Activated CD8-positive, alpha-beta T cell treated with anti-CD3 and anti-CD28 coated beads, Interleukin-2, amount 10 ng/mL, durations not matched to agents 7 days and 5 days (primary cell): ENCODE results near the gene MAP10. TPM values are rescaled to one million over a fixed set of nuclear protein-coding genes. Genes with fewer than 3 reads are reported as not detected.
"Not testable (repeated sequence)": the region's sequence is repeated elsewhere in the genome, so short reads cannot be mapped to it uniquely, and the experiment has no call there.

ENCODE experiments used
- ATAC-seq: fragments of 150-1000 bp; cut with Tn5 transposase; one replicate; pipeline ENCODE4 v1.10.0; 2021; ENCODE audit warnings: moderate library complexity
- CTCF ChIA-PET: fragments of 350-600 bp; sonication (Branson Sonifier 250); formaldehyde crosslinking; loops from one replicate; lab custom pipeline; 2021; ENCODE audit warnings: antibody characterized with exemption; lab: Charles Lee
- POLR2A ChIA-PET: fragments of 350-600 bp; sonication (Branson Sonifier 250); formaldehyde crosslinking; loops from one replicate; lab custom pipeline; 2021; ENCODE audit warnings: antibody characterized with exemption; lab: Charles Lee
- DNase-seq: peaks from one replicate; pipeline ENCODE4 v3.0.0-alpha.2; 2020
- H3K27ac Mint-ChIP-seq: one replicate; pipeline ENCODE4 v1.8.0; 2021; ENCODE audit warnings: mild to moderate bottlenecking, mixed read lengths
- H3K27me3 Mint-ChIP-seq: one replicate; pipeline ENCODE4 v1.8.0; 2021; ENCODE audit warnings: low read depth, mixed read lengths
- H3K36me3 Mint-ChIP-seq: one replicate; pipeline ENCODE4 v1.8.0; 2021; ENCODE audit warnings: low read depth, mixed read lengths
- H3K4me1 Mint-ChIP-seq: one replicate; pipeline ENCODE4 v1.8.0; 2021; ENCODE audit warnings: low read depth, mixed read lengths
- H3K4me3 Mint-ChIP-seq: one replicate; pipeline ENCODE4 v1.8.0; 2021; ENCODE audit warnings: mild to moderate bottlenecking, mixed read lengths
- H3K9me3 Mint-ChIP-seq: one replicate; pipeline ENCODE4 v1.8.0; 2022; ENCODE audit warnings: mixed read lengths; ENCODE audit not compliant: insufficient read depth
- total RNA-seq, 2 experiments: library from RNA; stranded (reverse); gene quantifications; one replicate each; pipeline ENCODE4 v1.2.3, GENCODE V29; 2021

The MAP10 gene
- total RNA-seq, 2 experiments from 2014 or later, result 3.1 TPM

- Mint-ChIP-seq H3K36me3 (no peaks in the 10 kb centered on the region), H3K4me3 (no peak overlapping the region), H3K9me3 (no peaks in the 10 kb centered on the region), H3K27me3 (peaks cover 4% of the 10 kb centered on the region), H3K27ac (no peak overlapping the region), H3K4me1 (peaks cover 32% of the 10 kb centered on the region)
- CTCF ChIA-PET, result interaction anchor here (1.3 kb wide), 1 partner anchor 9 kb away, joined by 5 read pairs; no protein-coding TSS in a partner anchor
- no peak for DNase-seq
- ATAC-seq, result no peak
- POLR2A ChIA-PET, result no interaction called here
Measured at GRCh38 chr1:232784794-232785193, 20.4 kb upstream of the MAP10 start.

GRCh38 chr1:232785630-232786029, 19.6 kb upstream of the MAP10 start:
- CTCF ChIA-PET, H3K4me3 Mint-ChIP-seq, ATAC-seq, H3K27me3 Mint-ChIP-seq, H3K27ac Mint-ChIP-seq, POLR2A ChIA-PET, H3K9me3 Mint-ChIP-seq, DNase-seq, H3K36me3 Mint-ChIP-seq: not testable (repeated sequence)
- H3K4me1 Mint-ChIP-seq, result peaks cover 32% of the 10 kb centered on the region

DNA sequence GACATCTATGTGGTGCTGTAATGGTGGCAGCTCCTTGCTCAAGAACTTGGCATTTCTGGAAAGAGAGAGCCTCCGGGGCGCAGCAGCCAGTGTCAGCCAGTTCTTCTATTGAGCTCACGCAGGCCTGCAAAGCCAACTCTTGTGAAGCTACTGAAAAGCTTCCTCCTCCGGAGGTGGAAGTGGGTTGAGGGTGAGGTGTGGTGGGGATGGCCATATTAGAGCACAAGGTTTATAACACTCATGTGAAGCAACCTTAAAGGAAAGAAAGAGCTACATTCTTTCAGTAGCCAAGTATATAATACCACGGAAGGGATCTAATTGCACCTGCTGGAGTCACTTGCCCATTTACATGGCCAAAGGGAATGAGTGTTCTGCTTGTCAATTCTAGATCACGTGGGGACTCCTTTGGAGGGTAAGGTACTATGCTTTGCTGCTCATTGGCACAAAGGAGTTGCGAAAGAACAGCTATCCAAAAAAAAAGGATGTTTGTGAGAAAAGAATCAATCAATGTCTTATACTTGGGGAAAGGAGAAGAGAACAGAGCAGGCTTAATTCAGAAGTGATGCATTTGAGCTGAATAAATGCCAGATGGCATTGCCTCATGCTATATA, 18.3 kb upstream of the MAP10 start:
- H3K4me3 Mint-ChIP-seq, result no peak overlapping the region
- H3K27ac Mint-ChIP-seq, result peak overlapping the region; percentile 85
- ChIA-PET POLR2A (no interaction called here), CTCF (interaction anchor here (1.1 kb wide), 1 partner anchor 17 kb away, joined by 3 read pairs; no protein-coding TSS in a partner anchor)
- H3K36me3 Mint-ChIP-seq, result no peaks in the 10 kb centered on the region
- no peaks in the 10 kb centered on the region for H3K9me3 Mint-ChIP-seq
- DNase-seq (peak; percentile 78), ATAC-seq (peak; percentile 92)
- peaks cover 4% of the 10 kb centered on the region for H3K27me3 Mint-ChIP-seq
- H3K4me1 Mint-ChIP-seq, result peaks cover 32% of the 10 kb centered on the region

DNA sequence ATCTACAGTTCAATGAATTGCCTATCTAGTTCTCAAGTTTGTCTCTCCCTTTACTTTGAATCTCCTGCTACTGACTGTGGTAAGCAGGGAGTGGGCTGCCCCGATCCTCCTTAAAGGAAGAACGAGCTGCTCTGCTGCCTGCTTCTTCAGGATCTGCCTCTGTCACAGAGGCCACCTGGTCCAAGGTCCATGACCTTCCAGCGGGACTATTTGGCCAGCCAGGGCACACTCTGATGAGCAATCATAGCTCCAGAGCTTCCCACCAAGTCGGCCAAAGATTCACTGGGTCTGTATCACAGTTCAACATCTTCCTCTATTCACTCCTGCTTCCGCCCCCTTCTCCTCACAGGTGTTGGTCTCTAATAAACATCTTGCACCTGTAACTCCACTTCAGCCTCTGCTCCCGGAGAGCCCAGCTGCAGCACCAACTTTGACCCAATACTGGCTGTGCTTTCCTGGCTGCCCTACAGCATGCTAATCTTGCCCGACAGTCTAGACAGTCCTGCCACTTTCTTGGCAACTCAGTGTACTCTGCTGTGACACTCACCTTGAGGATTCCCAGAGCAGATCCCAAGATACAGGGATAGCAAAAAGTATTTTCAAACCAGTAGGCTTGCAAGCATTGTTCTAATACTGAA, 16.9 kb upstream of the MAP10 start:
- no peak overlapping the region for H3K4me3 Mint-ChIP-seq
- no peaks in the 10 kb centered on the region for H3K9me3 Mint-ChIP-seq
- ChIA-PET CTCF (no interaction called here), POLR2A (no interaction called here)
- H3K36me3 Mint-ChIP-seq, result no peaks in the 10 kb centered on the region
- H3K27ac Mint-ChIP-seq, result no peak overlapping the region
- DNase-seq (no peak), ATAC-seq (no peak)
- H3K4me1 Mint-ChIP-seq, result peaks cover 38% of the 10 kb centered on the region
- H3K27me3 Mint-ChIP-seq, result peaks cover 4% of the 10 kb centered on the region

DNA sequence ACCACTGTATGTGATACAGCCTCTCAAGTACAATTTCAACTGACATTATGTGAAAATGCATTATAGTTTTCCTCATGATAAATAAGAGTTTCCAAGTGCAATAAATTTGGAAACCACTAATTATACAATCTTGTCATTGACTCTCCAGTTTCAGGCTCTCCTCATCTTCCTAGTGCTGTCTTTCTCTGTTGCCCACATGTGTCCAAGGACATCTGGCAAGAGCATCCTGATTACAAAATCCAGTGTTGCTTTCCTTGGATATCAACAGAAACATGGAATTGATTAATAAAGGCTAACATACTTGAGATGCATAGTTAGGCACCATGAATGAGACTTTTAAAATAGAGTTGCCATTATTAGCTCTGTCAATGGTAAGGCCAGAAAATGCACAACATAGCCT, 15.6 kb upstream of the MAP10 start:
- CTCF ChIA-PET, result no interaction called here

DNA sequence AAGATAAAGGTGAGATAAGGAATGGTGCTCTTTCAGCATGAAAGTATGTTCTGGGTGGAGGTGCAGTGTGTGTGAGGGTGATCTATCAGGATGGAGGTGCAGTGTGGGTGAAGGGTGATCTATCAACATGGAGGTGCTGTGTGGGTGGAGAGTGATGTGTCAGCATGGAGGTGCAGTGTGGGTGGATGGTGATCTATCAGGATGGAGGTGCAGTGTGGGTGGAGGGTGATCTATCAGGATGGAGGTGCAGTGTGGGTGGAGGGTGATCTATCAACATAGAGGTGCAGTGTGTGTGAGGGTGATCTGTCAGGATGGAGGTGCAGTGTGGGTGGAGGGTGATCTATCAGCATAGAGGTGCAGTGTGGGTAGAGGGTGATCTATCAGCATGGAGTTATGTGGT, 12.3 kb upstream of the MAP10 start:
- H3K27me3 Mint-ChIP-seq, result peaks cover 10% of the 10 kb centered on the region
- H3K27ac Mint-ChIP-seq, result peak overlapping the region; percentile 11
- CTCF ChIA-PET, result interaction anchor here (0.7 to 1.9 kb wide), 6 partner anchors 139 to 161 kb away, joined by 3 to 4 read pairs (median 3); partner anchors contain the start of gene NTPCR
- H3K36me3 Mint-ChIP-seq, result no peaks in the 10 kb centered on the region
- DNase-seq (no peak), ATAC-seq (no peak)
- H3K4me3 Mint-ChIP-seq, result no peak overlapping the region
- POLR2A ChIA-PET, result no interaction called here
- peaks cover 18% of the 10 kb centered on the region for H3K4me1 Mint-ChIP-seq
- H3K9me3 Mint-ChIP-seq, result no peaks in the 10 kb centered on the region

More for the DNA sequence above, 15.6 kb upstream of the MAP10 start:
- no peaks in the 10 kb centered on the region for H3K36me3 Mint-ChIP-seq
- ATAC-seq (no peak), DNase-seq (no peak)
- H3K9me3 Mint-ChIP-seq, result no peaks in the 10 kb centered on the region
- H3K4me1 Mint-ChIP-seq, result peaks cover 39% of the 10 kb centered on the region
- H3K27ac Mint-ChIP-seq, result no peak overlapping the region
- H3K27me3 Mint-ChIP-seq, result peaks cover 4% of the 10 kb centered on the region
- POLR2A ChIA-PET, result no interaction called here
- no peak overlapping the region for H3K4me3 Mint-ChIP-seq

DNA sequence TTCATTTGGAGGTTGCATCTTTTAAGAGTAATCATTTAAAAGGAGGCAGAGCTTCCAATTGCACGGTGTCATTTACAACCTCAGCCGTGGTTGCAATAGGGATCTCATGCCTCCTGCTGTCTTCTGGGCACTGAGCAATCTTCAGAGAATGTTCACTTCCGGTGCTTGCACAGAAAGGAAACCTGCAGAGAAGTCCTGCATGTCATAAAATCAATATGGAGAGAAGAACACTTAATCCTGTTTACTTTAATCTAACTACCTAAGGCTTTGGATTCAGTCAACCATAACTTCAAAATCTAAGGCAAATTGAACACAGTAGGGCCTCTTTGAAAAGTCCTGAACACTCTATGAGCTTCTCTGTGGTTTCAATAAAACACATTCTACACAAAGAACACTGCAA, 11.3 kb upstream of the MAP10 start:
- no peak overlapping the region for H3K4me3 Mint-ChIP-seq
- peaks cover 15% of the 10 kb centered on the region for H3K4me1 Mint-ChIP-seq
- ATAC-seq (peak; percentile 79), DNase-seq (peak; percentile 55)
- H3K27me3 Mint-ChIP-seq, result peaks cover 10% of the 10 kb centered on the region
- H3K27ac Mint-ChIP-seq, result peak overlapping the region; percentile 37
- CTCF ChIA-PET, result interaction anchor here (0.7 to 1.9 kb wide), 13 partner anchors 9 to 167 kb away, joined by 3 to 5 read pairs (median 3); partner anchors contain the start of gene NTPCR
- H3K36me3 Mint-ChIP-seq, result no peaks in the 10 kb centered on the region
- POLR2A ChIA-PET, result no interaction called here
- no peaks in the 10 kb centered on the region for H3K9me3 Mint-ChIP-seq

GRCh38 chr1:232795497-232796053, 9.6 kb upstream of the MAP10 start:
- peaks cover 7% of the 10 kb centered on the region for H3K27me3 Mint-ChIP-seq
- ATAC-seq, result no peak
- POLR2A ChIA-PET, result no interaction called here
- no peak for DNase-seq
- CTCF ChIA-PET, result no interaction called here
- H3K9me3 Mint-ChIP-seq, result no peaks in the 10 kb centered on the region
- H3K4me1 Mint-ChIP-seq, result peaks cover 15% of the 10 kb centered on the region
- no peaks in the 10 kb centered on the region for H3K36me3 Mint-ChIP-seq
- no peak overlapping the region for H3K4me3 Mint-ChIP-seq
- no peak overlapping the region for H3K27ac Mint-ChIP-seq

DNA sequence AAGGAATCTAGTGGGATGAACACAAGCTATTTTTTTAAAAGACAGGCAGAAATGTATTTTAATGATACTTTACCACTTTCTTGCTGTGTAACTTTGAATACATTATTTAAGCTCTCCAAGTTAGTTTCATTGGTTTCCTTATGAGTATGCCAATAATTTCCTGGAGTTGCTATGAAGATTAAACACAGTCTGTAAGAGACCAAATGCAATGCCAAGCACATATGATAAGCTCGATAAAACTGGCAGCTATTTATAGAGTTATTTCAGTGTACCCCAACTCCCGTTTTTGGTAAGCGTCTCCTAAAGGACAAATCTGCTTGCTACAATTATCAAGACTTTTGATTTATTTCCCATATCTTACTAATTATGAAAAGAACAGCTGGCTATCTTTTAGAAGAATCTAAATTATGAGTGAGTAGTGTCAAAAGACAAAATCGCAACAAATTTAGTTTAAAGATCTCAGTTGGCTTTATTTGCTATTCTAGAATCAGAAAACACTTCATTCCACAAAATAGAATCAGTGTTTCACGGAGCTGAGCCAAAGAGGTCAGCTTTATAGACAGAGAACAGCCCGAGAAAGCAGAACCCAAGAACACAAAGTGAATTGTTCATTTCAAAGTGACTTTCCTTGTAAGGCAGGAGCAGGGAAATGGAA, 7.2 kb upstream of the MAP10 start:
- H3K9me3 Mint-ChIP-seq, result no peaks in the 10 kb centered on the region
- CTCF ChIA-PET, result no interaction called here
- ATAC-seq (no peak), DNase-seq (no peak)
- peaks cover 12% of the 10 kb centered on the region for H3K4me1 Mint-ChIP-seq
- H3K36me3 Mint-ChIP-seq, result no peaks in the 10 kb centered on the region
- H3K27ac Mint-ChIP-seq, result no peak overlapping the region
- no peak overlapping the region for H3K4me3 Mint-ChIP-seq
- POLR2A ChIA-PET, result no interaction called here
- H3K27me3 Mint-ChIP-seq, result peaks cover 14% of the 10 kb centered on the region

- Mint-ChIP-seq H3K4me3 (no peak overlapping the region), H3K36me3 (peaks cover 2% of the 10 kb centered on the region), H3K27me3 (peaks cover 14% of the 10 kb centered on the region), H3K27ac (no peak overlapping the region), H3K9me3 (no peaks in the 10 kb centered on the region), H3K4me1 (peaks cover 2% of the 10 kb centered on the region)
- DNase-seq, result no peak
- POLR2A ChIA-PET, result no interaction called here
- ATAC-seq, result no peak
- CTCF ChIA-PET, result no interaction called here
Measured at GRCh38 chr1:232798920-232799319, 6.3 kb upstream of the MAP10 start.

- peak overlapping the region; percentile 84 for H3K4me3 Mint-ChIP-seq
- H3K36me3 Mint-ChIP-seq, result peaks cover 29% of the 10 kb centered on the region
- ATAC-seq, result no peak
- peaks cover 16% of the 10 kb centered on the region for H3K27me3 Mint-ChIP-seq
- H3K27ac Mint-ChIP-seq, result peak overlapping the region; percentile 19
- DNase-seq, result no peak
- peaks cover 24% of the 10 kb centered on the region for H3K4me1 Mint-ChIP-seq
- CTCF ChIA-PET, result interaction anchor here (1.4 kb wide), 1 partner anchor 147 kb away, joined by 4 read pairs; no protein-coding TSS in a partner anchor
- peaks cover 13% of the 10 kb centered on the region for H3K9me3 Mint-ChIP-seq
- POLR2A ChIA-PET, result no interaction called here
Measured at GRCh38 chr1:232806186-232806510, 932 bp downstream of the MAP10 start.

GRCh38 chr1:232810856-232811255, 5.6 kb downstream of the MAP10 start:
- no peak overlapping the region for H3K27ac Mint-ChIP-seq
- peaks cover 14% of the 10 kb centered on the region for H3K27me3 Mint-ChIP-seq
- H3K9me3 Mint-ChIP-seq, result peaks cover 9% of the 10 kb centered on the region
- POLR2A ChIA-PET, result no interaction called here
- CTCF ChIA-PET, result interaction anchor here (1.1 kb wide), 1 partner anchor 141 kb away, joined by 4 read pairs; no protein-coding TSS in a partner anchor
- peaks cover 13% of the 10 kb centered on the region for H3K4me1 Mint-ChIP-seq
- no peak for ATAC-seq
- DNase-seq, result no peak
- peaks cover 16% of the 10 kb centered on the region for H3K36me3 Mint-ChIP-seq
- H3K4me3 Mint-ChIP-seq, result no peak overlapping the region
